Stimulated activated CD4-positive, alpha-beta T cell treated with anti-CD3 and anti-CD28 coated beads, Interleukin-12 subunit alpha, Interleukin-12 subunit beta, amount 100 ng/mL, for 4 hours (primary cell): ENCODE results near the gene PGA3.
A peak's percentile ranks its signal among the peaks of the same experiment; 100 is the strongest.

ENCODE experiments used
- DNase-seq: peaks from one replicate; pipeline ENCODE4 v3.0.0-alpha.2; 2020

Gene PGA3

DNA sequence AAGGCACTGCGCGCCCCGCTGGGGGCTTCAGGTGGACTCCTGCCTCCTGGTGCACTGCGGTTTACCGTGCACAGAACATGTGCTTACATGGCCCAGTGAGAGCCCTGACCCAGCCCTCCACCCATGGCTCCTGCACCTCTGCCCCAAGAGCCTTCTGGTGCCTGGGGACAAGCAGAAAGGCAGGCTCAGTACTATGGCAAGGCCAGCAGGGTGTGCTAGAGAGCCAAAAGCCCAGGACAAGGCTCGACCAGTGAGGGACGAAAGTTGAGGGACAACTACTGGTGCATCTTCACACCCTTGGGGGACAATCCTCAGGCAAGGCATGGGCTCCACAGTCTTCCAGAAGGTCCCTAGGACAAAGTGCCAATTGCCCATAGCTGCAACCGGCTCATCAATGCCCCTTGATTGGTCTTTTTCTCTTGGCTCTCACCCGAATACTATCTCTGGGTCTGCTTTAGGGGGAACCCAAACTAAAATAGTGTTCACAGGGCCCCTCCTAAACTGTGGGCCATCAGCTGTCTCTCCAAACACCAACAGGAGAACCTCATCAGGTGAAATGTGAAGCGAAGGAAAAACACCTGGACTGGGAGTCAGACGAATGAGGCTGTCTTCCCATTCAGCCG, 51.2 kb downstream of the PGA3 start:
- peak; percentile 61 for DNase-seq

DNA sequence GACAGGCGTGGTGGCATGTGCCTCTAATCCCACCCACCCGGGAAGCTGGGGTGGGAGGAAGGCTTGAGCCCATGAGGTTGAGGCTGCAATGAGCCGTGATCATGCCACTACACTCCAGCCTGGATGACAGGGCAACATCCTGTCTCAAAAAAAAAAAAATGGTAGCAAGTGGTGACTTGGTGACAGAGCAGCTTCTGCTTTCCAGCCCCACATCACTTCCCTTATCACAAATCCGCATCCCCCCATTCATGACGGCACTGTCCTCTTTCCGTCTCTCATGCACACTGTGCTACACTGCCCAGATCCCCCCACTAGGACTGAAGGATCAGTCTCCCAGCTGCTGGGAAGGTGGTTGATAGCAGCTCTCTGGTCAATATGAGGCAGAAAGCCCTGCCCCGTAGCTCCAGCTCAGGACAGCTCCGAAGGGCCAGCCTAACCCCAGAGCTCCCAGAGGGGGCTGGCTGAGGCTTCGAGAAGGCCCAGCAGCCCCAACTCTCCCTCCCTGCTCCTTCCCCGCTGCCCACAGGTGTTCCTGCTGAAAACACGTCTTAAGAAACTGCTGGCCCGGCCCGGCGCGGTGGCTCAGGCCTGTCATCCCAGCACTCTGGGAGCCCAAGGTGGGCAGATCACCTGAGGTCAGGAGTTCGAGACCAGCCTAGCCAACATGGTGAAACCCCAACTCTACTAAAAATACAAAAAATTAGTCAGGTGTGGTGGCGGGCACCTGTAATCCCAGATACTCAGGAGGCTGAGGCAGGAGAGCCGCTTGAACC, 53.6 kb downstream of the PGA3 start:
- DNase-seq: no peak

DNA sequence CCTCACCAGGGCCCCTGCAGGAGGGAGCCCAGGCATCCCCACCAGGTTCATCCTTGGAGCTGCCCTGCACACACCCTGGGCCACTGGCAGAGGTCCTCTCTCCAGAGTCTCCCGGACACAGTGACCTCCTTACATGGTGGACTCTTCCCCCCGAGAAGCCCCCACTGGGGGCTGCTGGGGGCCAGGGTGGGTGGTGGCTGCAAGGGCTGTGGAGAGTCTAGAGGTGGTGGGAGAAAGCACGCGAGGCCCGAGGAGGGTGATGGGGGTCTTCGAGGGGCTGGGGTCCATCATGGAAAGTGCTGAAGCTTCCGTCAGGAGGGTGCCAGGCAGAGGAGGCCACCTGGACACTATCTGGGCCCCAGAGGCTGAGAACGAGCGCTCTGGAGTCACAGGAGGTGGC, 55.2 kb downstream of the PGA3 start:
- no peak for DNase-seq

DNA sequence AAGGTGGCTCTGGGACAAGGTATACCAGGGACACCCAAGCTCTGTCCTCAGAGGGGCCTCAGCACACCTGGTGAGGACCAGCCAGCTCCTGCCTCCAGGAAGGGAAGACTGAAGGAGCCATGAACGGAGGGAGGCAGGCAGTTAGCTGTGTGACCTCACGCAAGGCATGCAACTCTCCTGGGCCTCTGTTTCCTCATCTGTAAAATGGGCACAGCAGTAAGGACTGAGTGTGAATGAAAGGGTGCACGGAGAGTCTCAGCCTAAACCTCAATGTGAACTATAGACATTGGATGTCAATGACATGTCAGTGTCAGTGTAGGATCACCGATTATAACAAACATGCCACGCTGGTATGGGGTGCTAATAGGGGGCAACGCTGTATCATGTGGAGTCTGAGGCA, 56.0 kb downstream of the PGA3 start:
- no peak for DNase-seq
